ENCODE measurements around the gene KIAA0319L.

GRCh38 chr1:35406103-35406502, 151.1 kb downstream of the KIAA0319L start:
- TF ChIP-seq POLR2A (IDR thresholded peaks at IDR 0.05; ENCODE audit: low read length) (no peak), GATA1 (IDR thresholded peaks at IDR 0.05; ENCODE audit: low read depth, low read length) (no peak)

Data from erythroblast (primary cell).